Measurements from ENCODE around the gene FKBP2. TPM values are rescaled to one million over a fixed set of nuclear protein-coding genes. Genes with fewer than 3 reads are reported as not detected.
A peak's percentile ranks its signal among the peaks of the same experiment; 100 is the strongest.

The FKBP2 gene
- total RNA-seq, 1 donor = 8.1 TPM

DNA sequence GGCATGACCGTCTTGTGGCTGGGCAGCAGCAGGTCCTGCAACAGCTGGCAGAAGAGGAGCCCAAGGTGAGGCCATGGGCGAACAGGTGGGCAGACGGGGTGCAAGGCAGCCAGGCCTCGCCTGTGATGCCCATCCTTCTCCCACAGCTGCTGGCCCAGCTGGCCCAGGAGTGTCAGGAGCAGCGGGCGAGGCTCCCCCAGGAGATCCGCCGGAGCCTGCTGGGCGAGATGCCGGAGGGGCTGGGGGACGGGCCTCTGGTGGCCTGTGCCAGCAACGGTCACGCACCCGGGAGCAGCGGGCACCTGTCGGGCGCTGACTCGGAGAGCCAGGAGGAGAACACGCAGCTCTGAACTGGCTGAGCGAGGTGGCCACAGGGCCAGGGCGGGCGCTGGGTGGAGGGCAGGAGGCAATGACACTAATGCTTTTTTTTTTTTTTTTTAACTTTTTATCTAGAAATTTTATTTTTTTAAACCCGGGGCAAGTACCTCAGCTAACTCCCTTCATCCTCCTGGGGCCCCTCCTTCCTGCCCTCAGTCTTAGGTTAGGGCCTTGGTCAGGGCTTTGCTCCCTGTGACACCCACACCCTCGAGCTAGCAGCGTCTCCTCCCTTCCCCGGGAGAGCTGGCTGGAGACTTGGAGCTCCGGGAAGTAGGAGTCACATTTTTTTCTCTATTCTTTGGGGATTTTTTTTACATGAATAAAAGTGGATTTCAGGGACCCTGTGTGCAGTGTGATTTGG, 26.5 kb downstream of the FKBP2 start:
- Histone ChIP-seq H3K4me1 (ENCODE audit: insufficient read depth, low read length) (peaks cover 35% of the 10 kb centered on the region), H3K4me3 (ENCODE audit: low read length) (no peak overlapping the region), H3K9me3 (ENCODE audit: low read depth, low read length) (no peaks in the 10 kb centered on the region), H3K27me3 (ENCODE audit: insufficient read depth, low read length) (no peaks in the 10 kb centered on the region)

DNA sequence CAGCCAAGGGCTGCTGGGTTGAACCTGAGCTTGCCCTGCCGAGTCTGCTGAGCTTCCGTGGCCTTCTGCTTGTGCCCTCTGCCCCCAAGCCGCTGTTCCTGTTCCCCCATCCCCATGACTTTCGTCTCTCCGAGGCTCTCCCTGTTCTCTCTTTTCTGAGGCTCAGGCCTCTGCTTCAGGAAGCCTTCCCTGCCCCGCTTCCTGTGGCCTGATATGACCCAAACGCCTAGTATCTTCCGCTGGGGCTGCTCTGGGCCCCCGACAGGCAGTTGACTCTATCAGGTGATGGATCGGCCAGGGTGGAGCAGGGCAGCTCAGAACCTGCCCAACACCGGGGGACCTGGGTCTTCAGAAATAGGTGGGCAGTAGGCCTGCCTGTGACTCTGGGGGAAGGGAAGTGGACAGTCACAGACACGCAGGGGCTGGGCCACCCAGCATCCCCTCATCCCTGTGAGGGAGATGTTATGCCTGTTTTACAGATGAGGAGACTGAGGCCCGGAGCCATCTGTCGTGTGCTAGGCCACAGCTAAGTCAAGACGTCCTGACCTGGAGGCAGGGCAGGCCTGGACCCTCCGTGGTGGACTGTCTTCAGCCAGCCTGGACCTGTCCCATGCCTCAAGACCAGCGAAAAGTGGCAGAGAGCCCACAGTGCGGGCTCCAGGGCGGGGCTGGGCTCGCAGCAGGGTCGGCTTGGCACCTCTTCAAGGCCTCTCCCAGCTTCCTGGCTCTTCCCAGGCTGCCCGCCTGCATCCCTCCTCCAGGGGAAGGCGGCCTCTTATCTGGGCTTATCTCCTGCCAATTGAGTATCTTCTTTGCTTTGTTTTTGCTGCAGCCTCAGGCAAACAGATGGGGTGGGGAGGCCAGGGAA, 27.4 kb downstream of the FKBP2 start:
- H3K9me3 ChIP-seq (ENCODE audit: low read depth, low read length) = no peaks in the 10 kb centered on the region
- no peaks in the 10 kb centered on the region for H3K27me3 ChIP-seq (ENCODE audit: insufficient read depth, low read length)
- H3K4me1 ChIP-seq (ENCODE audit: insufficient read depth, low read length) = peaks cover 35% of the 10 kb centered on the region
- H3K4me3 ChIP-seq (ENCODE audit: low read length) = peak overlapping the region; percentile 66

DNA sequence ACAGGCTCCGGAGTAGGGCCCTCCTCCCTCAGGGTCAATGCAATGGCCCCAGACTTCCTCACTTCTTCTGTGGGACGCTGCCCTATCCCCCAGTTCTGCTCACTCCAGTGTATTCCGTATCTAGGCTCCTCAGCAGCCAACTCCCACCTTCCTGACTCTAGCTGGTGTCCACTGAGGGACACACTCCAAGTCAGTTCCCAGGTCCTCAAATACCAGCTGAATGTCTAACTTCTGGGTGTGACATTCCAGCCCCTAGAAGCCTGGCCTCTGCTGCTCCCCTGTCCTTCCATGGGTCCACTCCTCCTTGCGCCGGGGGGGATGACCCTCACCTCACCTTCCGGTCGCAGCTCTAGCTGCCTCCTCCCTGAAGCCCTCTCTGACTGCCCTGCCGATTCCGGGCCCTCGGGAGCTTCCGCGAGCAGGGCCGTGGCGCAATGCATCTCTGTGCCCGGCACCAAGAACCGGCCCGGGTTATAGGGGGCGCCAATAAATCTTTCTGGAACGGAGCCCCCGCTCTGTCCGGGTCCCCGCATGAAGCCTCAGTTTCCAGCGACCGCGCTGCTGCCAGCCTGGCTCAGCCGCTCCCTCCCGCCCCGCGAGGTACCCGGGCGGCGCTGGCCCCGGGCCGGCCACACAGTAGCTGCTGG, 28.1 kb downstream of the FKBP2 start:
- H3K27me3 ChIP-seq (ENCODE audit: insufficient read depth, low read length) = no peaks in the 10 kb centered on the region
- H3K4me3 ChIP-seq (ENCODE audit: low read length) = peak overlapping the region; percentile 66
- no peaks in the 10 kb centered on the region for H3K9me3 ChIP-seq (ENCODE audit: low read depth, low read length)
- peaks cover 35% of the 10 kb centered on the region for H3K4me1 ChIP-seq (ENCODE audit: insufficient read depth, low read length)

DNA sequence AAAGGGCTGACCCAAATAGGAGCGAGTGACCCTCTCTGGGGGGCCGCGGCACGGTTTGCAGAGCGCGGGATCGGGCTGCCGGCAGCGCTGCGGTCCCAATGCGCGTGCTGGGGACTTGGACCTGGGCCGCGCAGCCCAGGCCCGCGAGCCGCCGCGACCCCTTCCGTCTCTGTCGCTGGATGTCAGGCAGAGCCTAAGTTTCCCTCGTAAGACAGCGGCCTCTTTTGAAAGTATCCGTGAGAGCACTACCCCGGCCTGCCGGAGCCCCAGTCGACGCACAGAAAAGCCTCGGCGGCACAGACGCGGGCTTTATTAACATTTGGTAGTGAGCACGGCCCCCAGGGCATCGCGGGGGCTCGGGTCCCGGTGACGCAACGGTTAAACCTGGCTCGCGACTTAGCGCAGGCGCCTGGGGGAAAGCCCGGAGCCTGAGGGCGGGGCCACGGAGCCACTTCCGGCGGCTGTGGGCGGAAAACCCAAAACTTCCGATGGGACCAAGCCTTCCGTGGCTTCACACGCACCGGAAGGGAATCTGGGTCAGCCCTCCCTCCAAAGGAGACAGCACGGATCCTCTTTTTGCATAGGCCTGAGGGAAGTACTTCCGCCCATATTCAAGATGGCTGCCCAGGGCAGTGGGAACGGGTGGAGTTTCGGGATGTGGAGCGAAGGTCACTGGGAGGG, 28.8 kb downstream of the FKBP2 start:
- peaks cover 35% of the 10 kb centered on the region for H3K4me1 ChIP-seq (ENCODE audit: insufficient read depth, low read length)
- no peaks in the 10 kb centered on the region for H3K27me3 ChIP-seq (ENCODE audit: insufficient read depth, low read length)
- H3K4me3 ChIP-seq (ENCODE audit: low read length) = peak overlapping the region; percentile 66
- no peaks in the 10 kb centered on the region for H3K9me3 ChIP-seq (ENCODE audit: low read depth, low read length)

DNA sequence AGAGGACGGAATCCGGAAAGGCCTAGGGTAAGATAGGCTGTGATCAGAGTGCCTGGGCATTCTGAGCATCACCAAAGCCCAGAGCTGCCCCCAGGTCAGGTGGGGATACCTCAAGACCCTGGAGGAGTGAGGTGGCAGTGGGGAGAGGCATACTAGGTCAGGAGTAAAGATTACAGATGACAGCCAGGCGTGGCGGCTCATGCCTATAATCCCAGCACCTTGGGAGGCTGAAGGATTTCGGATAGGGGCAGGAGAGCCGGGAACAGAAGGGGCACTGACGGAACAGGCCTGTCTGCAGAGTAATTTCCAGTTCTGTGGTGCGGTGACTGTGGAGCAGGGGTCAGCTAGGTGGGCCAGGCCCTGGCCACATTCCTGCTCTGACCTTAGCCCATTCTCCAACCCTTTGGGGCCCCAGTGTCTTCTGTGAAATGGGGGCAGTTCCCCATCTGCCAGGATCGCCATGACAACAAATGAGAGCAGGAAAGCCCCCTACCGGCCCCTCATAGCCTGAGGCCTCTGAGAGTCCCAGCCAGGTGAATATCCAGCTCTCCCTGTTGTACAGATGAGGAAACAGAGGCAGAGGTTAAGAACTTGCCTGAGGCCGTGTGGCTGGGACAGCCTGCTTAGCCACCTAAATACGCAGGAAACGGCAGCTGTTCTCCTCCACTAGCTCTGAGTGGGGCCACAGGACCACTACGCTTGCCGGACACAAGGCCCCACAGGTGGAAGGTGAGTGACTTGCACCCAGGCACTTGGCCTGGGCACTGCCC, 34.3 kb downstream of the FKBP2 start:
- Histone ChIP-seq H3K4me3 (ENCODE audit: low read length) (no peak overlapping the region), H3K27me3 (ENCODE audit: insufficient read depth, low read length) (no peaks in the 10 kb centered on the region), H3K4me1 (ENCODE audit: insufficient read depth, low read length) (peaks cover 15% of the 10 kb centered on the region), H3K9me3 (ENCODE audit: low read depth, low read length) (no peaks in the 10 kb centered on the region)

DNA sequence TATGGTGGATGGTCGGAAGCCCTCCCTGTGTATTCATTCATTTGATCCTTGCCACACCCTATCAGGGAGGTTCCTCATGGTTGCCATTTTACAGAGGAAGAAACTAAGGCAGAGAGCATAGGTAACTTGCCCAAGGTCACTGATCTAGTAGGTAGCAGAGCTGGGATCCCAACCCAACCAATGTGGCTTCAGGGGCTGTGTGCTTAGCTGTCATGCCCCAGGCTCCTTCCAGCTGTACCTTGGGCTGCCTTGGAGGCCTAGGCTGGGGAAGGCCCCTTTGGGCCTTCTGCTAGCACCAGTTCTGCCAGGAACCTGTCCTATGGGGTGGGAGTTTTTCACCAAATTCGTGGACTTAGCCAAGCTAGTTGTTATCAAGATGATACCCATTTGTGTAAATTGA, 34.9 kb downstream of the FKBP2 start:
- H3K9me3 ChIP-seq (ENCODE audit: low read depth, low read length) = no peaks in the 10 kb centered on the region
- H3K4me3 ChIP-seq (ENCODE audit: low read length) = no peak overlapping the region
- H3K27me3 ChIP-seq (ENCODE audit: insufficient read depth, low read length) = no peaks in the 10 kb centered on the region
- H3K4me1 ChIP-seq (ENCODE audit: insufficient read depth, low read length) = peaks cover 9% of the 10 kb centered on the region

DNA sequence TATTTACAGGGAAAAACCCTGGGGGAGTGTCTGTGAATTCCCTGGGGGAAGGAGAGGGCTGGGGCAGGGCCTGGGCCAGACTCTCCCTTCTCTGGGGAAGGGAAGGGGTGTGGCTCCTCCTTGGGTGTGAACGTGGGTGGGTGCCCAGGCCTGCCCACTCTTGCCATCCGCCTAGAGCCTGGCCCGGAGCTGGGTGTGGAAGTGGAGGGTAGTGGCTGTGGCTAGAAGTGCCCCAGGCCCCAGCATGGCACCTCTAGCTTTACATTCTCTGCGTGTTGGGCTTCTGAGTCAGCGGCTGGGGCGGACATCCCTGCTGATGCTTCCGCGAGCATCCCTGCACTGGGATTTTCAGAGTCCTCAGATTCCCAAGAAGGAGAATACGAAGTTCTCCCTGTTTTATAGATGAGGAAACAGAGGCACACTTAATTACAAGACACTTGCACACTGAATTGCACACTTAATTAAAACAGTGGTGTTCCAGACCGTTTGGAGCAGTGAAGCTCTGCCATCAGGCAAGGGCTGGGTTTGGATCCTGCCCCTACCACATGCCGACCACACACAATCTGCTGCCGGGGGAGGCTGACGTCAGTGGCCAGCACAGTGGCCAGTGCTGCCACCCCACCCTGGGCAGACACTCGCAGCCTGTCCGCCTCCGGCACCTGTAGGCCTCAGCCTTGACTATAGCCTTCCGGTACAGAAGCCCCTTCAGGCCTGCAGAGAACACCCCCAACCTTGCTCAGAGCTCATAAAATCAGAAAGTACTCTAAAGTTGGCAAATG, 35.9 kb downstream of the FKBP2 start:
- Histone ChIP-seq H3K4me1 (ENCODE audit: insufficient read depth, low read length) (peaks cover 5% of the 10 kb centered on the region), H3K9me3 (ENCODE audit: low read depth, low read length) (no peaks in the 10 kb centered on the region), H3K4me3 (ENCODE audit: low read length) (no peak overlapping the region), H3K27me3 (ENCODE audit: insufficient read depth, low read length) (no peaks in the 10 kb centered on the region)

DNA sequence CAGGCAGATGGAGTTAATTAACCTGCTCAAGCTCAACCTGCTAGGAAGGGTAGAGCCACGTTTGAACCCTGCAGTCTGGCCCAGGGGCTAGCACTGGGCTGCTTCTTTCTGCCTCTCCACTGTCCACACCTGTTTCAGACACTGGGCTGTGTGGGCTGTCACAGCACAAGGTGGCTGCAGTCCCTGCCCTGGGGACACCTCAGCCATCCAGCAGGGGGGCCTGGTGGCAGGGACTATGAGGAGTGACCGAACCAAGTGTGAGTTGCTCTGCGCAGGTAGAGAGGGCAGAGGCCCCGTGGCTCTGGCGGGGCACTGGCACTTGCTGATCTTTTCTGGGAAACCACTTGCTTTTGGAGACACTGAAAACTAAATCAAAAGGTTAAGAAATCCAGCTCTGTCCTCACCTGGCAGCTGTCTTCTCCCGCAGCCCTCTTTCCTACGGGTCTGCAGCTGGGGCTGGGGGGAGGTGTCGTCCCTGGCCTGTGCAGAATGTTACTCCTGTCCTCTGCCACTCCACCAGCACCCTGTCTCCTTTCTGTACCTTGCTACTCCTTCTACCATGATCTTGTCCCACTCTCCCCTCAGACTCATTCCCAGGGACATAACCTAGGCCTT, 37.8 kb downstream of the FKBP2 start:
- no peaks in the 10 kb centered on the region for H3K27me3 ChIP-seq (ENCODE audit: insufficient read depth, low read length)
- H3K4me3 ChIP-seq (ENCODE audit: low read length) = no peak overlapping the region
- H3K9me3 ChIP-seq (ENCODE audit: low read depth, low read length) = no peaks in the 10 kb centered on the region
- peaks cover 4% of the 10 kb centered on the region for H3K4me1 ChIP-seq (ENCODE audit: insufficient read depth, low read length)

DNA sequence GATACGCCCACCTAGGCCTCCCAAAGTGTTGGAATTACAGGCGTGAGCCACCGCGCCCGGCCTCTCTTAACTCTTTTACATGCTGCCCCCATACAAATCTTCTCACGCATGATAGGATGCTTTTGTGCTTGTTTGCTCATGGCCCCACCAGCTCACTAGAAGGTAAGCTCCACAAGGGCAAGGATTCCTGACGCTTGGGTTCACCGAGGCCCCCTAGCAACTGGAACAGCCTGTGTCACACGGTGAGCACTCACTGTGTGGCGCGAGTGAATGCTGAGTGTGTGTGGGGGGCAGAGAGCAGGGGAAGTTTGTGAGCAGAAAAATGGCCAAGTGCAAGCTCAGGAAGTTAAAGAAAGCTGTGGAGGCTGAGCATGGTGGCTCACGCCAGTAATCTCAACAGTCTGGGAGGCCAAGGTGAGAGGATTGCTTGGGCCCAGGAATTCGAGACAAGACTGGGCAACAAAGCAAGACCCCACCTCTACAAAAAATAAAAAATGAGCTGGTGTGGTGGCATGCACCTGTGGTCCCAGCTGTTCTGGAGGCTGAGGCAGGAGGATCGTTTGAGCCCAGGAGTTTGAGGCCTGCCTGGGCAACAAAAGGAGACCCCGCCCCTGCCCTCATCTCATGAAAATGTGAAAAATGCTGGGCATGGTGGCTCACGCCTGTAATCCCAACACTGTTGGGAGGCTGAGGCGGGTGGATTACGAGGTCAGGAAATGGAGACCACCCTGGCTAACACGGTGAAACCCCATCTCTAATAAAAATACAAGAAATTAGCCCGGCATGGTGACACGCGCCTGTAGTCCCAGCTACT, 41.3 kb downstream of the FKBP2 start:
- peaks cover 19% of the 10 kb centered on the region for H3K4me1 ChIP-seq (ENCODE audit: insufficient read depth, low read length)
- H3K9me3 ChIP-seq (ENCODE audit: low read depth, low read length) = no peaks in the 10 kb centered on the region
- H3K27me3 ChIP-seq (ENCODE audit: insufficient read depth, low read length) = no peaks in the 10 kb centered on the region
- no peak overlapping the region for H3K4me3 ChIP-seq (ENCODE audit: low read length)

DNA sequence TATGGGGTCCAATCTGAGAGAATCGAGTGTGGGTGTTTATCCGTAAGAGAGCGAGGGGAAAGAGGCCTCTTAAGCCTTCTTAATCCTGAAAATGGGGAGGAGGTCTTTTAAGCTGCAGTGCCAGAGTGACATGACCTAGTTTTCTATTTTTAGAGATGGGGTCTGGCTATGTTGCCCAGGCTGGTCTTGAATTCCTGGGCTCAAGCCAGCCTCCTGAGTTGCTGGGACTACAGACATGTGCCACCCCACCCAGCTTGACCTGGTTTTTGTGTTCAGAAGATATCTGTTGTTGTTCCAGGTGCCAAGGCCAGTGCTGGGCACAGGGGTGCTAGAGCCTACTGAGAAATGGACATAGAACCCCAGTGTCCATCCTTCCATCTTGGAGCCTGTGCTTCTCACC, 42.2 kb downstream of the FKBP2 start:
- Histone ChIP-seq H3K9me3 (ENCODE audit: low read depth, low read length) (no peaks in the 10 kb centered on the region), H3K27me3 (ENCODE audit: insufficient read depth, low read length) (no peaks in the 10 kb centered on the region), H3K4me1 (ENCODE audit: insufficient read depth, low read length) (peaks cover 19% of the 10 kb centered on the region), H3K4me3 (ENCODE audit: low read length) (no peak overlapping the region)

DNA sequence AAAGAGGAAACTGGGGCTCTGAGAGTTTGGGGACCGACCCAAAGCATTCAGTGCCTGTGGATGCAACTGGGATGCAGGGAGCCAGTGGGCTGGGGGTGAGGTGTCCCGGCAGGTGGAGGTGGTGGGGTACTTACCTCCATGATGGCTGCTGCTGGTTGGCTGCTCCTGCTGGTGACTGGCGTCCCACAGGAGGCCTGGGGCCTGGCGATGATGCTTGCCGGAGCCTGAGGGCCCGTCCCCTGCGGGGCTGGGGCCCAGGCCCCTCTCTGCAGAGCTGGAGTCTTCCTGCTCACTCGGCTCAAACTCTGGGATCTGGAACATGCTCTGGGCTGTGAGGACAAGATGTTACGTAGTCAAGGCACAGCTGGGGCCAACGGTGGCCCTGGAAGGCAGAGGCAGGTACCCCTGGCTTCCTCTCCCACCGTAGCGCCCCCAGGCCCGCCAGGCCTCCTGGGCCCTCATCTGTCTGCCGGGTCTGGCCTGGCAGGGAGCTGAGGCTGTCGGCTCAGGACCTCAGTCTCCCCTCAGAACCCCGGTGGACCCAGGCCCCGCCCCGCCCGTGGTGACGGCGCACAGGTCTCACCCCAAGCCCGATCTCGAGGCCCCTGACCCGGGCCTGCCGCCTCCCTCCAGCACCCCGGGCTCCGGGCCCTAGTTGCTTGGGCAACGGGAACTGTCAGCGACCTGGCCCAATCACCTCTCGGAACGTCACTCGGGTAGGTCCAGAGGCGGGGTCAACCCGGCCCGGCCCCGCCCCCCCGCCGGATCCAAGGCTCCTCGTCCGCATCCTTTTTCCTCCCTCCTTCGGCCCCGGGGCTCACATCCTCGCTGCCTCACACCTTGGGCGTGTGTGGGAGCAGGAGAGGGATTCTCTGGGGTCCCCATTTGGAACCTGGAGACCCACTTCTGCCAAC, 43.4 kb downstream of the FKBP2 start, which contains the start of gene BAD:
TSS of gene BAD (minus strand) at position 618 of the 914 bp plus-strand sequence. CDS start at position 321, 297 bp downstream.
- H3K4me1 ChIP-seq (ENCODE audit: insufficient read depth, low read length) = peaks cover 19% of the 10 kb centered on the region
- H3K9me3 ChIP-seq (ENCODE audit: low read depth, low read length) = no peaks in the 10 kb centered on the region
- no peaks in the 10 kb centered on the region for H3K27me3 ChIP-seq (ENCODE audit: insufficient read depth, low read length)
- H3K4me3 ChIP-seq (ENCODE audit: low read length) = peak within 1 kb of the TSS; percentile 77

Measured in mononuclear cell (primary cell).